Colonic mucosa (tissue), 4 donors: ENCODE data around the gene DLST. TPM values are rescaled to one million over a fixed set of nuclear protein-coding genes. Genes with fewer than 3 reads are reported as not detected.

ENCODE experiments used
- DNase-seq: peaks from one replicate; pipeline ENCODE4 v3.0.0-alpha.2; 2020
- H3K27ac ChIP-seq: fragments of 200-600 bp; one replicate; pipeline ENCODE4 v1.8.0; 2021
- H3K27me3 ChIP-seq: fragments of 200-600 bp; one replicate; pipeline ENCODE4 v1.8.0; 2021
- H3K36me3 ChIP-seq: fragments of 200-600 bp; one replicate; pipeline ENCODE4 v1.8.0; 2021
- H3K4me1 ChIP-seq: fragments of 200-600 bp; one replicate; pipeline ENCODE4 v1.8.0; 2021; ENCODE audit warnings: mild to moderate bottlenecking
- H3K4me3 ChIP-seq: fragments of 200-600 bp; one replicate; pipeline ENCODE4 v1.8.0; 2021
- H3K9ac ChIP-seq, 2 donors: one replicate each; pipeline ENCODE4 v1.7.0; 2013; ENCODE audit warnings: control low read depth in 2 of 2, low read depth in 2 of 2, low read length in 2 of 2
- H3K9me3 ChIP-seq: fragments of 200-600 bp; one replicate; pipeline ENCODE4 v1.8.0; 2021
- CTCF ChIP-seq: fragments of 200-600 bp; IDR thresholded peaks from one replicate; pipeline ENCODE4 v1.8.0; 2022; ENCODE audit warnings: antibody characterized with exemption, mild to moderate bottlenecking
- intact Hi-C: fragments of 100-400 bp; cut with DNase I; formaldehyde crosslinking; loops from one replicate; pipeline ENCODE4 v1.14.1; 2022
- total RNA-seq, 2 donors: library from RNA; stranded (reverse); fragmentation: NEBNext Ultra II Directional in 1 of 2; extraction: Animal tissue kit (Norgen Biotek cat#: 25700) in 1 of 2; gene quantifications; one replicate each; pipeline ENCODE4 v1.2.1, GENCODE V29; 2021
- donor health status: healthy.
- donor health status: DM: no; HTN: no; CAD: no.
- donor health status: DM: no; HTN: no; CAD: no.

DLST gene
- total RNA-seq = 100 to 1,000 TPM; 148 to 149 TPM

- DNase-seq = peak; percentile 87
- TF ChIP-seq CTCF = no peak
- Histone ChIP-seq H3K27me3 (no peaks in the 10 kb centered on the region), H3K9ac (peak within 1 kb of the TSS; percentile 98 to 99), H3K4me1 (peaks cover 10% of the 10 kb centered on the region), H3K36me3 (no peaks in the 10 kb centered on the region), H3K27ac (peak within 1 kb of the TSS; percentile 97), H3K4me3 (peak within 1 kb of the TSS; percentile 87), H3K9me3 (no peaks in the 10 kb centered on the region)
- intact Hi-C loops = no loop called here
Observed at GRCh38 chr14:74881431-74882102, at the start of gene DLST. Gene DLST (plus strand): TSS chr14:74881916. CDS start chr14:74881954, 38 bp downstream.

GRCh38 chr14:74832849-74833248 is 48.9 kb upstream of the DLST start:
- H3K4me3 ChIP-seq = no peak overlapping the region
- H3K27ac ChIP-seq = no peak overlapping the region
- H3K4me1 ChIP-seq = no peaks in the 10 kb centered on the region
- intact Hi-C loops = no loop called here
- H3K36me3 ChIP-seq = peaks cover 4% of the 10 kb centered on the region
- no peaks in the 10 kb centered on the region for H3K9me3 ChIP-seq
- H3K9ac ChIP-seq = no peak overlapping the region
- no peak for TF ChIP-seq CTCF
- no peak for DNase-seq
- H3K27me3 ChIP-seq = no peaks in the 10 kb centered on the region

DNA sequence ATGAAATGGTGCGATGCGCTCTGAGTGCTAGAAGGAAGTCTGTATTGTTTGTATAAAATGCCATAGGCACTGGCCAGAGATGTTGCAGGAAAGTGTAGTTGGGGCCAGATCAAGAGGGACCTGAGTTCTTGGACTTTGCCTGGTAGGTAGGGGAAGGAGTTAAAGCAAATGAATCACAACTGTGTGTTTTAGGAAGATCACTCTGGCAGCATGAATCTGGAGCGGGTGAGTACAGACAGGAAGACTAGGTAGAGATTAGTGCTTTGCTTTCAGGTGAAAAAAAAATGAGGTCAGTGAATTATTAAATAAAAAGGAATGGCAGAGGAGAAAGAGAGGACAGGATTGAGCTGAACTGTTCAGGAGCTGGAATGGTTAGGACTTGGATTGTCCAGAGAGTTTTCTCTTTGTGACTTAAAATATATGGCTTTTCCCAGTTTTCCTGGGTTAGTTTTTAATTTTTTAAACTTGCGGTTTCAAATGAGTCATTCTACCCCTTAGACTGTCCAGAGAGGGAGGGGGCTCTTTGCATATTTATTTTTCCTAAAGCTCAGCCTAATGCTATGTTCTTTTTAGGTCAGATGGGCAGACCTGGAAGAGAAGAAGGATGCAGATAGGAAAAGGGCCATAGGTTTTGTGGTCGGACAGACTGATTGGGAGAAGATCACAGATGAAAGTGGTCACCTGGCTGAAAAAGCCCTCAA is 46.9 kb upstream of the DLST start:
- H3K27me3 ChIP-seq = no peaks in the 10 kb centered on the region
- no peaks in the 10 kb centered on the region for H3K9me3 ChIP-seq
- no peaks in the 10 kb centered on the region for H3K4me1 ChIP-seq
- H3K36me3 ChIP-seq = peaks cover 4% of the 10 kb centered on the region
- H3K9ac ChIP-seq = no peak overlapping the region
- no peak overlapping the region for H3K4me3 ChIP-seq
- DNase-seq = no peak
- intact Hi-C loops = no loop called here
- H3K27ac ChIP-seq = no peak overlapping the region
- no peak for TF ChIP-seq CTCF

GRCh38 chr14:74835645-74836250 is 46.0 kb upstream of the DLST start:
- H3K27ac ChIP-seq = no peak overlapping the region
- no peak overlapping the region for H3K4me3 ChIP-seq
- TF ChIP-seq CTCF = no peak
- H3K9ac ChIP-seq = no peak overlapping the region
- intact Hi-C loops = no loop called here
- H3K4me1 ChIP-seq = no peaks in the 10 kb centered on the region
- DNase-seq = no peak
- H3K36me3 ChIP-seq = peaks cover 4% of the 10 kb centered on the region
- H3K27me3 ChIP-seq = no peaks in the 10 kb centered on the region
- no peaks in the 10 kb centered on the region for H3K9me3 ChIP-seq

GRCh38 chr14:74836251-74836960 is 45.3 kb upstream of the DLST start:
- Histone ChIP-seq H3K9me3 (no peaks in the 10 kb centered on the region), H3K9ac (no peak overlapping the region), H3K27ac (peak overlapping the region; percentile 27), H3K4me1 (no peaks in the 10 kb centered on the region), H3K36me3 (peaks cover 4% of the 10 kb centered on the region), H3K4me3 (no peak overlapping the region), H3K27me3 (no peaks in the 10 kb centered on the region)
- DNase-seq = no peak
- intact Hi-C loops = no loop called here
- TF ChIP-seq CTCF = no peak
